SJSA1 (cell line): ENCODE data around the gene C16orf87. TPM values are rescaled to one million over a fixed set of nuclear protein-coding genes. Genes with fewer than 3 reads are reported as not detected.
"Not testable (repeated sequence)": the region's sequence is repeated elsewhere in the genome, so short reads cannot be mapped to it uniquely, and the experiment has no call there.

Source experiments
- DNase-seq, 2 experiments: peaks; one replicate each; pipeline ENCODE4 v3.0.0-alpha.2; 2015 to 2020; ENCODE audit warnings: low spot score in 2 of 2, low read depth in 1 of 2
- H3K27ac ChIP-seq: fragments of 250-450 bp; sonication (Bioruptor Pico); 2 replicates; pipeline ENCODE4 v1.5.1; 2020; ENCODE audit warnings: mild to moderate bottlenecking, moderate library complexity
- H3K27me3 ChIP-seq: fragments of 250-450 bp; sonication (Bioruptor Pico); replicated peaks from 2 replicates; pipeline ENCODE4 v1.5.1; 2020; ENCODE audit warnings: mild to moderate bottlenecking, moderate library complexity
- H3K36me3 ChIP-seq: fragments of 250-450 bp; sonication (Bioruptor Pico); 2 replicates; pipeline ENCODE4 v1.5.1; 2020; ENCODE audit warnings: mild to moderate bottlenecking
- H3K4me1 ChIP-seq: fragments of 250-450 bp; sonication (Bioruptor Pico); replicated peaks from 2 replicates; pipeline ENCODE4 v1.6.1; 2021; ENCODE audit warnings: mild to moderate bottlenecking
- H3K4me3 ChIP-seq: fragments of 250-450 bp; sonication (Bioruptor Pico); 2 replicates; pipeline ENCODE4 v1.5.1; 2020; ENCODE audit warnings: mild to moderate bottlenecking
- H3K9me3 ChIP-seq: fragments of 250-450 bp; sonication (Bioruptor Pico); replicated peaks from 2 replicates; pipeline ENCODE4 v1.5.1; 2020; ENCODE audit warnings: mild to moderate bottlenecking
- total RNA-seq: library from RNA; depleted of rRNA; stranded (reverse); fragments of >200 nt; shearing (Covaris generic); gene quantifications from 2 replicates; pipeline ENCODE4 v1.2.3, GENCODE V29; 2014

The C16orf87 gene
- total RNA-seq, 1 experiment from 2014 or later, result 33.9 TPM

DNA sequence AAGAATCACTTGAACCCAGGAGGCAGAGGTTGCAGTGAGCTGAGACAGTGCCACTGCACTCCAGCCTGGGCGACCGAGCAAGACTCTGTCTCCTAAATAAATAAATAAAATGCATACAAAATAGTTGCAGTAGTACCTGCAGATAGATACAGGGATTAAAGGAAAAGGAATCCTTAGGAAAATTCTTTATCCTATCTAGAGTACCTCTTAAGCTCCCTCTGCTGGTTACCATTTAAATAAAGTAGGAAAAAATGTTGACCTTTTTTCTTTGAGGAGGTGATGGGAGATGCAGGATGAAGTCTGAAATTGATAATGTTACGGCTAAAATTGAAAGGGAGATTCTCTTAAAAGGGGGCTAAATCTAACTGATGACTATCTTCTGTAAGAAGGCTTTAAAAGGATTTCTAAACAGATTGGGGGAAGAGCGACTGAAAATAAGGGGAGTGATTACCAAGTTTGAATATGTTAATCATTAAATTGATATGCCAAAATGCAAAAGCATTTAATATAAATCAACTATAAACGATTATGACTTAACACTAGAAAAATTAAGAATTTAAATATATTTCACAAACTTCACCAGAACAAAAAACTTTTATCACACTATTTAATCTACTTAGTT, 29.4 kb downstream of the C16orf87 start:
- H3K27me3 ChIP-seq, result no peaks in the 10 kb centered on the region
- peak in 1 of 2 experiments; percentile 37 for DNase-seq
- no peak overlapping the region for H3K27ac ChIP-seq
- no peaks in the 10 kb centered on the region for H3K4me1 ChIP-seq
- peaks cover 13% of the 10 kb centered on the region for H3K36me3 ChIP-seq
- no peak overlapping the region for H3K4me3 ChIP-seq
- no peaks in the 10 kb centered on the region for H3K9me3 ChIP-seq

- H3K4me1 ChIP-seq, result no peaks in the 10 kb centered on the region
- H3K36me3 ChIP-seq, result peaks cover 8% of the 10 kb centered on the region
- H3K4me3 ChIP-seq, result no peak overlapping the region
- no peak for DNase-seq
- no peaks in the 10 kb centered on the region for H3K9me3 ChIP-seq
- no peak overlapping the region for H3K27ac ChIP-seq
- H3K27me3 ChIP-seq, result no peaks in the 10 kb centered on the region
These were observed 30.5 kb downstream of the C16orf87 start for GRCh38 chr16:46800494-46800893.

DNA sequence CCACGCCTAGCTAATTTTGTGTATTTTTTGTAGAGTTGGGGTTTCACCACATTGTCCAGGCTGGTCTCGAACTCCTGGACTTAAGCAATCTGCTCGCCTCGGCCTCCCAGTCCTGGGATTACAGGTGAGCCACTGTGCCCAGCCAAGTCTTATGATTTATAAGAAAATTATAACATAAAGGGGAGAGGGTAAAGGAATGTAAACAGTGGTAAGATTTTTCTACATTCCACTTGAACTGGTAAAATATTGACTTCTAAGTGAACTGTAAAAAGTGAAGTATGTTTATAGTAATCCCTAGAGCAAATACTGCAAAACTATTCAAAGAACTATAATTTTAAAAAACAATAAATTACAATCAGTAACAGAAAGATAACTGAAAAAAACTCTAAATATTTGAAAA, 33.5 kb downstream of the C16orf87 start:
- Histone ChIP-seq H3K27me3 (no peaks in the 10 kb centered on the region), H3K4me3 (no peak overlapping the region), H3K9me3 (no peaks in the 10 kb centered on the region), H3K27ac (no peak overlapping the region), H3K36me3 (no peaks in the 10 kb centered on the region; the same call in 1 of the 2 replicates), H3K4me1 (no peaks in the 10 kb centered on the region)
- DNase-seq, result no peak

DNA sequence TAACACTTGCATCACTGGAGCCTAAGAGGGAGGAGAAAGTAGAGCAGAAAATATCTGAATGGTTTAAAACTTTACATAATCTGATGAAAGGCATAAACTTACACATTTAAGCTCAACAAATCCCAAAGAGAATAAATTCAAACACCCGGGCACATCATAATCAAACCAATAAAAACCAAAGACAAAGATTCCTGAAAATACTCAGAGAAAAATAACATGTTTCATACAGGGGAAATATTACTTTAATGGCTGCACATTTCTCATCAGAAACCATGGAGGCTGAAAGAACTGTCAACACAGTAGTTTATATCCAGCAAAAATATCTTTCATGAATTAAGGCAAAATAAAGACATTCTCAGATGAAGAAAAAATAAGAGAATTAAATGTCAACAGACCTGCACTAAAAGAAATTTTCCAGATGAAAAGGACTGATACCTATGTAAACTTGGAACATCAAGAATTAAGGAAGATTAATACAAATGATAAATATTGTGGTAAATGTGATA, 34.2 kb downstream of the C16orf87 start:
- no peaks in the 10 kb centered on the region for H3K27me3 ChIP-seq
- H3K4me3 ChIP-seq, result no peak overlapping the region
- no peaks in the 10 kb centered on the region for H3K9me3 ChIP-seq
- no peak for DNase-seq
- H3K36me3 ChIP-seq, result no peaks in the 10 kb centered on the region; the same call in 1 of the 2 replicates
- H3K4me1 ChIP-seq, result no peaks in the 10 kb centered on the region
- no peak overlapping the region for H3K27ac ChIP-seq

DNA sequence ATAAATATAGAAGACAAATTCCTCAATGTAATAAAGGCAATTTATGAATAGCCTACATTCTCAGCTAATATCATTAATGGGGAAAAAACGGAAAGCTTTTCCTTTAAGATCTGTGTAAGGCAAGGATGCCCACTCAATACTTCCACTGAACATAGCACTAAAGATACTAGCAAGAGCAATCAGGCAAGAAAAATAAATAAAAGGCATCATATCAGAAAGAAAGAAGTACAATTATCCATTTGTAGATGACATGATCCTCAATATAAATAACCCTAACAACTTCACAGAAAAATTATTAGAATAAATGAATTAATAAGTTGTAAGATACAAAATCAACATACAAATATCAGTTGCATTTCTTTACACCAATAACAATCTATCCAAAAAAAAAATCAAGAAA, 37.1 kb downstream of the C16orf87 start:
- Histone ChIP-seq H3K36me3 (no peaks in the 10 kb centered on the region), H3K4me1 (peaks cover 10% of the 10 kb centered on the region), H3K9me3 (no peaks in the 10 kb centered on the region), H3K27me3 (no peaks in the 10 kb centered on the region), H3K27ac (no peak overlapping the region), H3K4me3 (no peak overlapping the region)
- no peak for DNase-seq

- H3K27ac ChIP-seq, result peak overlapping the region; percentile 59
These were observed 40.2 kb downstream of the C16orf87 start for GRCh38 chr16:46790599-46791270.

DNA sequence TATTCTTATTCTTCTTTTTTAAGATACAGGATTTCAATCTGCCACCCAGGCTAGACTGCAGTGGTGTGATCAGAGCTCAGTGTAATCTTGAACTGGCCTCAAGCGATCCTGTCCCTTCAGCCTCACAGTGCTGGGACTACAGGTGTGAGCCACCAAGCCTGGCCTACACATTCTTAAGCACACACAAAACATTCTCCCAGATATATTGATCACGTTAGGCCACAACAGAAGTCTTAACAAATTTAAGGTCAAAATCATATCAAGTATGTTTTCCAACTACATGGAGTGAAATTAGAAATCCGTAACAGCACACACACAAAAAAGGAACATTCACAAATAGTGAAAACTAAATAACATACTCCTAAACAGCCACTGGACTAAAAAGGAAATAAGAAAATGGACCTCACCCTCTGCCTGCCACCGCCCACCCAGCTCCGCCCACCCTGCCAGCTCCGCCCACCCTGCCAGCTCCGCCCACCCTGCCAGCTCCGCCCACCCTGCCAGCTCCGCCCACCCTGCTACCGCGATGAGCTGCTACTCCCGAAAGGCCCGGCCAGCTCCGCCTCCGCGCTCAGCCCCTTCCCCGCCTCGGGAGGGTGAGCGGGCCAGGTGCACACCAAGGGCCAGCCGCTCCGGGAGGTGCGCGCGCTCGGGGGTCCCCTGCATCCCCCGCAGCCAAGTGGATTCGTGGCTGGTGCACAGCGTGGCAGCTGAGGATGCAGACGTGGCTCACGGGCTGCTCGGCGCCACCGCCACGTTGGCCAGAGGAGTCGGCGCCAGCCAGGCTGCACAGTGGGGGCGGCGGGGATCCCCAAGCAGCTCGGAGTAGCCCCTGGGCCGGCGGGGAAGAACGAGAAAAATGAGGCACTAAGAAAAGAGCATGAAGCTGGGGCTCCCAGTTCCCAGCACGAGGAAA, 41.2 kb downstream of the C16orf87 start:
- DNase-seq, result peak; percentile 64 to 71
- no peaks in the 10 kb centered on the region for H3K27me3 ChIP-seq
- peak overlapping the region; percentile 59 for H3K27ac ChIP-seq
- H3K4me3 ChIP-seq, result peak overlapping the region; percentile 47
- no peaks in the 10 kb centered on the region for H3K36me3 ChIP-seq
- no peaks in the 10 kb centered on the region for H3K9me3 ChIP-seq
- peaks cover 23% of the 10 kb centered on the region for H3K4me1 ChIP-seq

More at GRCh38 chr16:46790599-46791270, 40.2 kb downstream of the C16orf87 start:
- H3K27me3 ChIP-seq, result no peaks in the 10 kb centered on the region
- H3K9me3 ChIP-seq, result no peaks in the 10 kb centered on the region
- no peak for DNase-seq
- no peaks in the 10 kb centered on the region for H3K36me3 ChIP-seq
- H3K4me3 ChIP-seq, result no peak overlapping the region
- peaks cover 14% of the 10 kb centered on the region for H3K4me1 ChIP-seq

- peaks cover 31% of the 10 kb centered on the region for H3K4me1 ChIP-seq
- no peak for DNase-seq
- no peaks in the 10 kb centered on the region for H3K36me3 ChIP-seq
- H3K9me3 ChIP-seq, result no peaks in the 10 kb centered on the region
- no peak overlapping the region for H3K4me3 ChIP-seq
- no peaks in the 10 kb centered on the region for H3K27me3 ChIP-seq
- H3K27ac ChIP-seq, result no peak overlapping the region
These were observed 42.0 kb downstream of the C16orf87 start for GRCh38 chr16:46788891-46789474.

DNA sequence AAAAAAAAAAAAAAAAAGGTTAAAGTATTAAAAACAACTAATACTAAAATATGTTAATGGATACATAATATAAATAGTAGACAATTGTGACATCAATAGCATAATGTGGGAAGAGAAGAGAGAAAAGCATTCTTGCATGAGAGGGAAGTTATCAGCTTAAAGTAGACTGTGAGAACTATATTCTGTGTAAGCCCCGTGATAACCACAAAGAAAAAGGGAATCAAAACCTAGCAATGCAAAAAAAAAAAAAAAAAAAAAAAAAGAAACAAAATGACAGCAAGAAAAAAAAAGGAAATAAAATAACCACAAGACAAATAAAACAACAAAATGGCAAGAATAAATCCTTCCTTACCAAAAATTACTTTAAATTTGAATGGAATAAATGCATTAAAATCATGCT, 43.1 kb downstream of the C16orf87 start:
- Histone ChIP-seq H3K4me1 (peaks cover 40% of the 10 kb centered on the region), H3K27me3 (no peaks in the 10 kb centered on the region), H3K27ac (no peak overlapping the region), H3K4me3 (no peak overlapping the region), H3K36me3 (no peaks in the 10 kb centered on the region), H3K9me3 (no peaks in the 10 kb centered on the region)
- no peak for DNase-seq

DNA sequence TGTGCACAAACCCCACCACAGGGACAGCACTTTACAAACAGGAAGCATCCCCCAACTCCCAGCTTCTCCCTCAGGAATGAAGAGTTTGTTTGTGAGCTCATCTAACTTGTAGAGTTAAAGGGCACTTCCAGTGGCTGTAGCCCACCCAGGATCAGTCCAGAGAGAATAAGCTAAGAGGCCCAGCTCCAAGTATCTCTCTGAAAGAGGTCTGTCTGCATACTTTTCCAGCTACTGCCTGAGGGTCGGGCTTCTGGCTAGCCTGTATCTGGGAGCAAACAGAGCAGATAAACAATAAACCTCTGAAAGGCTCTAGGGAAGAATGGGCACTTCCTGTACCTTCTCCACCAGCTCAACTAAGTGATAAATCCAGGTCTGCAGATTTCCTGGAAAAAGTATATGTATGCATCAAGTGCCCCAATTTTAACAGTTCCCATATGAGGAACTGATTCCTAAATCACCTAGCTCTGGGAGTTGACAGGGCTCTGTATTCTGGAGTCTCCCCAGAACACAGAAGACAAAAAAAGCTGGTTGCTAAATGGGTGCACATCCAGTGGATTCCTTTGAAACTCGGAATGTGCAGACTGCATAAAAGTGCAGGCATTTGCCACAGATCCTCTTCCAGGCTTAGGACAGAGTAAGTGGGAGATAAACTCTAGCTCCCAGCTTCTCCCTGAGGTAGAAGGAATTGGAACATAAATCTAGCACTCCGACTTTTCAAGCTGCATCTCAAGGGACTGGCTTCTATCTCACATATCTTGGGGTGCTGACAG, 45.7 kb downstream of the C16orf87 start:
- Histone ChIP-seq H3K27ac (peak overlapping the region; percentile 92), H3K4me1 (peaks cover 35% of the 10 kb centered on the region), H3K4me3 (no peak overlapping the region), H3K27me3 (no peaks in the 10 kb centered on the region), H3K36me3 (no peaks in the 10 kb centered on the region), H3K9me3 (no peaks in the 10 kb centered on the region)
- DNase-seq, result peak in 1 of 2 experiments; percentile 79

DNA sequence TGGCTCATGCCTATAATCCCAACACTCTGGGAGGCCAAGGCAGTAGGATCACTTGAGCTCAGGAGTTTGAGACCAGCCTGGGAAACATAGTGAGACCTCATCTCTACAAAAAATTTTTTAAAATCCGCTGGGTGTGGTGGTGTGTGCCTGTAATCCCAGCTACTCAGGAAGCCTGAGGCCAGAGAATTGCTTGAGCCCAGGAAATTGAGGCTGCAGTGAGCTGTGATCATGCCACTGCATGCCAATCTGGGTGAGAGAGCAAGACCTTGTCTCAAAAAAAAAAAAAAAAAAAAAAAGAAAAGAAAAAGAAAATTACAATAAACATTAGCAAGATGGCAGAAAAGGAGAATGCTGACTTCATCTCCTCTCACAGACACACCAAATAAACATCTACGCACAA, 46.4 kb downstream of the C16orf87 start:
- H3K4me3 ChIP-seq, H3K9me3 ChIP-seq, H3K27me3 ChIP-seq, H3K36me3 ChIP-seq: not testable (repeated sequence)
- Histone ChIP-seq H3K4me1 (peaks cover 31% of the 10 kb centered on the region), H3K27ac (peak overlapping the region; percentile 92)
- peak in 1 of 2 experiments; percentile 60 for DNase-seq

- DNase-seq, result peak in 1 of 2 experiments; percentile 80
- H3K4me1 ChIP-seq, result peaks cover 31% of the 10 kb centered on the region
- H3K27me3 ChIP-seq, result no peaks in the 10 kb centered on the region
- H3K36me3 ChIP-seq, result no peaks in the 10 kb centered on the region
- peak overlapping the region; percentile 92 for H3K27ac ChIP-seq
- no peaks in the 10 kb centered on the region for H3K9me3 ChIP-seq
- H3K4me3 ChIP-seq, result no peak overlapping the region
These were observed 47.2 kb downstream of the C16orf87 start for GRCh38 chr16:46783800-46784199.

- Histone ChIP-seq H3K27ac (no peak overlapping the region), H3K27me3 (no peaks in the 10 kb centered on the region), H3K9me3 (no peaks in the 10 kb centered on the region), H3K36me3 (no peaks in the 10 kb centered on the region), H3K4me3 (no peak overlapping the region), H3K4me1 (peaks cover 31% of the 10 kb centered on the region)
- DNase-seq, result no peak
These were observed 48.7 kb downstream of the C16orf87 start for GRCh38 chr16:46782320-46782719.
